GM21717 (cell line): ENCODE measurements around the gene PRPSAP1.
"Not testable (repeated sequence)": the region's sequence is repeated elsewhere in the genome, so short reads cannot be mapped to it uniquely, and the experiment has no call there.

Experiments used
- ATAC-seq: cut with Tn5 transposase; IDR thresholded peaks from one replicate; pipeline ENCODE4 v1.9.1; 2021; ENCODE audit warnings: mild to moderate bottlenecking, moderate library complexity; ENCODE audit not compliant: unreplicated experiment

Gene PRPSAP1

GRCh38 chr17:76327696-76328095, 26.0 kb downstream of the PRPSAP1 start:
- ATAC-seq: no peak

- ATAC-seq: no peak
Observed at GRCh38 chr17:76326306-76326705, 27.4 kb downstream of the PRPSAP1 start.

- ATAC-seq: no peak
Observed at GRCh38 chr17:76318586-76318985, 35.1 kb downstream of the PRPSAP1 start.

- ATAC-seq: no peak
Observed at GRCh38 chr17:76317535-76317934, 36.2 kb downstream of the PRPSAP1 start.

GRCh38 chr17:76314392-76315227, 39.1 kb downstream of the PRPSAP1 start:
- ATAC-seq: no peak

- ATAC-seq: no peak
Observed at GRCh38 chr17:76312735-76313134, 41.0 kb downstream of the PRPSAP1 start.

GRCh38 chr17:76309461-76309860, 44.3 kb downstream of the PRPSAP1 start:
- ATAC-seq: no peak

GRCh38 chr17:76307966-76308338, 45.8 kb downstream of the PRPSAP1 start, which contains the start of gene QRICH2:
QRICH2 (minus strand) TSS chr17:76308276; CDS start chr17:76307998, 278 bp downstream.
- no peak for ATAC-seq

GRCh38 chr17:76307299-76307965, 46.3 kb downstream of the PRPSAP1 start:
- no peak for ATAC-seq

GRCh38 chr17:76305135-76305454, 48.6 kb downstream of the PRPSAP1 start:
- not testable (repeated sequence) for ATAC-seq

- ATAC-seq: no peak
Observed at GRCh38 chr17:76304226-76305134, 49.2 kb downstream of the PRPSAP1 start.

- ATAC-seq: no peak
Observed at GRCh38 chr17:76297436-76297835, 56.3 kb downstream of the PRPSAP1 start.

- ATAC-seq: no peak
Observed at GRCh38 chr17:76296889-76297288, 56.8 kb downstream of the PRPSAP1 start.

- ATAC-seq: no peak
Observed at GRCh38 chr17:76296186-76296585, 57.5 kb downstream of the PRPSAP1 start.

GRCh38 chr17:76293106-76293505, 60.6 kb downstream of the PRPSAP1 start:
- no peak for ATAC-seq

- no peak for ATAC-seq
Observed at GRCh38 chr17:76292567-76292966, 61.1 kb downstream of the PRPSAP1 start.

- no peak for ATAC-seq
Observed at GRCh38 chr17:76281573-76282371, 71.9 kb downstream of the PRPSAP1 start.

GRCh38 chr17:76280650-76281049, 73.1 kb downstream of the PRPSAP1 start:
- no peak for ATAC-seq

GRCh38 chr17:76279742-76280287, 73.9 kb downstream of the PRPSAP1 start:
- ATAC-seq: no peak
